ENCODE results near the gene GSK3B.

The GSK3B gene

GRCh38 chr3:120093911-120094775, at the start of gene GSK3B:
Gene GSK3B, minus strand, starts transcription at chr3:120094447. Its CDS starts 1,013 bp downstream, at chr3:120093434.
- no peaks in the 10 kb centered on the region for H3K9me3 ChIP-seq (ENCODE audit: control insufficient read depth in 2 of 2, low read length in 2 of 2)
- peak within 1 kb of the TSS; percentile 96 to 98 for H3K4me3 ChIP-seq (ENCODE audit: low read length in 2 of 2)
- H3K27ac ChIP-seq (ENCODE audit: low read depth in 2 of 2, low read length in 2 of 2), result peak within 1 kb of the TSS; percentile 100
- H3K4me1 ChIP-seq (ENCODE audit: control insufficient read depth in 2 of 2, insufficient read depth in 2 of 2, low read length in 2 of 2), result peaks cover 12 to 32% of the 10 kb centered on the region in 2 donors
- H3K9ac ChIP-seq (ENCODE audit: low read depth in 1 of 2, low read length in 2 of 2), result peak within 1 kb of the TSS; percentile 99 to 100
- no peaks in the 10 kb centered on the region for H3K36me3 ChIP-seq (ENCODE audit: control insufficient read depth in 2 of 2, insufficient read depth in 2 of 2, low read length in 2 of 2)
- H3K27me3 ChIP-seq (ENCODE audit: control insufficient read depth in 2 of 2, insufficient read depth in 2 of 2, low read length in 2 of 2), result no peaks in the 10 kb centered on the region

- H3K4me3 ChIP-seq (ENCODE audit: low read length in 2 of 2), result no peak overlapping the region
- H3K36me3 ChIP-seq (ENCODE audit: control insufficient read depth in 2 of 2, insufficient read depth in 2 of 2, low read length in 2 of 2), result no peaks in the 10 kb centered on the region
- peaks cover 6 to 11% of the 10 kb centered on the region in 2 donors for H3K4me1 ChIP-seq (ENCODE audit: control insufficient read depth in 2 of 2, insufficient read depth in 2 of 2, low read length in 2 of 2)
- H3K27ac ChIP-seq (ENCODE audit: low read depth in 2 of 2, low read length in 2 of 2), result no peak overlapping the region
- no peaks in the 10 kb centered on the region for H3K27me3 ChIP-seq (ENCODE audit: control insufficient read depth in 2 of 2, insufficient read depth in 2 of 2, low read length in 2 of 2)
- no peaks in the 10 kb centered on the region for H3K9me3 ChIP-seq (ENCODE audit: control insufficient read depth in 2 of 2, low read length in 2 of 2)
- H3K9ac ChIP-seq (ENCODE audit: low read depth in 1 of 2, low read length in 2 of 2), result no peak overlapping the region
These were observed 49.4 kb upstream of the GSK3B start for GRCh38 chr3:120143676-120144075.

DNA sequence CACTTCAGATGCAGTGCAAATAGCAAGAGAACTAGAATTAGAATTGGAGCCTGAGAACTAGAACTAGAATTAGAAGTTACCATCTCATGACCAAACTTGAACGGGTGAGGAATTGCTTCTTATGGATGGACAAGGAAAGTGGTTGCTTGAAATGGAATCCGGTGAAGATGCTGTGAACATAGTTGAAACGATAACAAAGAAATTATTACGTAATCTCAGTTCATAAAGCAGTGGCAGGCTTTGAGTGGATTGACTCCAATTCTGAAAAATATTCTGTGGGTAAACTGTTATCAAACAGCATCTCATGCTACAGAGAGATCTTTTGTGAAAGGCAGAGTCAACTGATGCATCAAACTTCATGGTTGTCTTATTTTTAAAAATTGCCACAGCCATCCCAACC, 48.0 kb upstream of the GSK3B start:
- Histone ChIP-seq H3K4me1 (ENCODE audit: control insufficient read depth in 2 of 2, insufficient read depth in 2 of 2, low read length in 2 of 2) (peaks cover 2 to 3% of the 10 kb centered on the region in 2 donors), H3K9me3 (ENCODE audit: control insufficient read depth in 2 of 2, low read length in 2 of 2) (no peaks in the 10 kb centered on the region), H3K4me3 (ENCODE audit: low read length in 2 of 2) (no peak overlapping the region), H3K27me3 (ENCODE audit: control insufficient read depth in 2 of 2, insufficient read depth in 2 of 2, low read length in 2 of 2) (no peaks in the 10 kb centered on the region), H3K9ac (ENCODE audit: low read depth in 1 of 2, low read length in 2 of 2) (no peak overlapping the region), H3K27ac (ENCODE audit: low read depth in 2 of 2, low read length in 2 of 2) (no peak overlapping the region), H3K36me3 (ENCODE audit: control insufficient read depth in 2 of 2, insufficient read depth in 2 of 2, low read length in 2 of 2) (no peaks in the 10 kb centered on the region)

DNA sequence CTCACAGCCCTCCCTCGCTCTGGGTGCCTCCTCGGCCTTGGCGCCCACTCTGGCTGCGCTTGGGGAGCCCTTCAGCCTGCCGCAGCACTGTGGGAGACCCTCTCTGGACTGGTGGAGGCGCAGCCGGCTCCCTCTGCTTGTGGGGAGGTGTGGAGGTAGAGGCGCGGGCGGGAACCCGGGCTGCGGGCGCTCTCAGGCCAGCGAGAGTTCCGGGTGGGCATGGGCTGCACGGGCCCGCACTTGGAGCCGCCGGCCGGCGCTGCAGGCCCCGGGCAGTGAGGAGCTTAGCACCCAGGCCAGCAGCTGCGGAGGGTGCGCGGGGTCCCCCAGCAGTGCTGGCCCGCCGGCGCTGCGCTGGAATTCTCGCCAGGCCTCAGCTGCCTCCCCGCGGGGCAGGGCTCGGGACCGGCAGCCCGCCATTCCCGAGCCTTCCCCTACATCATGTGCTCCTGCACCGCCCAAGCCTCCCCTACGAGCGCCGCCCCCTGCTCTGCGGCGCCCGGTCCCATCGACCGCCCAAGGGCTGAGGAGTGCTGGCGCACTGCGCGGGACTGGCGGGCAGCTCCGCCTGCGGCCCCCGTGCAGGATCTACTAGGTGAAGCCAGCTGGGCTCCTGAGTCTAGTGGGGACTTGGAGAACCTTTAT, 46.0 kb upstream of the GSK3B start:
- H3K36me3 ChIP-seq (ENCODE audit: control insufficient read depth in 2 of 2, insufficient read depth in 2 of 2, low read length in 2 of 2), result no peaks in the 10 kb centered on the region
- no peak overlapping the region for H3K4me3 ChIP-seq (ENCODE audit: low read length in 2 of 2)
- H3K9ac ChIP-seq (ENCODE audit: low read depth in 1 of 2, low read length in 2 of 2), result no peak overlapping the region
- H3K4me1 ChIP-seq (ENCODE audit: control insufficient read depth in 2 of 2, insufficient read depth in 2 of 2, low read length in 2 of 2), result no peaks in the 10 kb centered on the region
- no peaks in the 10 kb centered on the region for H3K9me3 ChIP-seq (ENCODE audit: control insufficient read depth in 2 of 2, low read length in 2 of 2)
- no peaks in the 10 kb centered on the region for H3K27me3 ChIP-seq (ENCODE audit: control insufficient read depth in 2 of 2, insufficient read depth in 2 of 2, low read length in 2 of 2)
- H3K27ac ChIP-seq (ENCODE audit: low read depth in 2 of 2, low read length in 2 of 2), result no peak overlapping the region

DNA sequence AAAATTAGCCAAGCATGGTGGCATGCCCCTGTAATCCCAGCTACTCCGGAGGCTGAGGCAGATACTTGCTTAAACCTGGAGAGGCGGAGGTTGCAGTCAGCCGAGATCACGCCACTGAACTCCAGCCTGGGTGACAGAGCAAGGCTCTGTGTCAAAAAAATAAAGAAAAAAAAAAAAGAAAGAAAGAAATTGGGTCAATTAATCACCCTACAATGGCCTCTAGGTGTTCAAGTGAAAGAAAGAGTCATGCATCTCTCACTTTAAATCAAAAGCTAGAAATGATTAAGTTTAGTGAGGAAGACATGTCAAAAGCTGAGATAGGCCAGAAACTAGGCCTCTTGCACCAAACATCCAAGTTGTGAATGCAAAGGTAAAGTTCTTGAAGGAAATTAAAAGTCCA, 44.9 kb upstream of the GSK3B start:
- no peaks in the 10 kb centered on the region for H3K4me1 ChIP-seq (ENCODE audit: control insufficient read depth in 2 of 2, insufficient read depth in 2 of 2, low read length in 2 of 2)
- H3K9ac ChIP-seq (ENCODE audit: low read depth in 1 of 2, low read length in 2 of 2), result no peak overlapping the region
- no peaks in the 10 kb centered on the region for H3K27me3 ChIP-seq (ENCODE audit: control insufficient read depth in 2 of 2, insufficient read depth in 2 of 2, low read length in 2 of 2)
- no peaks in the 10 kb centered on the region for H3K36me3 ChIP-seq (ENCODE audit: control insufficient read depth in 2 of 2, insufficient read depth in 2 of 2, low read length in 2 of 2)
- no peaks in the 10 kb centered on the region for H3K9me3 ChIP-seq (ENCODE audit: control insufficient read depth in 2 of 2, low read length in 2 of 2)
- H3K27ac ChIP-seq (ENCODE audit: low read depth in 2 of 2, low read length in 2 of 2), result no peak overlapping the region
- H3K4me3 ChIP-seq (ENCODE audit: low read length in 2 of 2), result no peak overlapping the region

DNA sequence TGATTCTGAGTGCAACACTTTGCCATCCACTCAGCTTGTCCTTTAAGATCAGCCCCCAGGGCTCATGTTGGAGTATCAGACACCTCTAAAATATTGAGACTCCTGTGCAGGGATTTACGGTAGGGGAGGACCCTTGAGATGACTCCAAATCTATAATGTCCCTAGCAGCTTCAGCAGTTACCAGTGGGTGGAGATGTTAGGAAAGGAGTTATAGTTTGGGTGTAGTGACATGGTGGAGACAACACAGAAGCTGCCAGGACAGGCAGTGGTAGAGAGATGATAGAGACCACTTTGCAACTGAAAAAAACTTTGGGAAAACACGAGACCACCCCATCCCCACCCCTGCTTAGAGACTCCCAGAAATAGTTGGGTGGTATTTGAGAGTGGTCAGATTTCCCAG, 43.3 kb upstream of the GSK3B start:
- Histone ChIP-seq H3K4me1 (ENCODE audit: control insufficient read depth in 2 of 2, insufficient read depth in 2 of 2, low read length in 2 of 2) (no peaks in the 10 kb centered on the region), H3K27me3 (ENCODE audit: control insufficient read depth in 2 of 2, insufficient read depth in 2 of 2, low read length in 2 of 2) (no peaks in the 10 kb centered on the region), H3K9me3 (ENCODE audit: control insufficient read depth in 2 of 2, low read length in 2 of 2) (no peaks in the 10 kb centered on the region), H3K27ac (ENCODE audit: low read depth in 2 of 2, low read length in 2 of 2) (no peak overlapping the region), H3K9ac (ENCODE audit: low read depth in 1 of 2, low read length in 2 of 2) (no peak overlapping the region), H3K36me3 (ENCODE audit: control insufficient read depth in 2 of 2, insufficient read depth in 2 of 2, low read length in 2 of 2) (no peaks in the 10 kb centered on the region), H3K4me3 (ENCODE audit: low read length in 2 of 2) (no peak overlapping the region)

DNA sequence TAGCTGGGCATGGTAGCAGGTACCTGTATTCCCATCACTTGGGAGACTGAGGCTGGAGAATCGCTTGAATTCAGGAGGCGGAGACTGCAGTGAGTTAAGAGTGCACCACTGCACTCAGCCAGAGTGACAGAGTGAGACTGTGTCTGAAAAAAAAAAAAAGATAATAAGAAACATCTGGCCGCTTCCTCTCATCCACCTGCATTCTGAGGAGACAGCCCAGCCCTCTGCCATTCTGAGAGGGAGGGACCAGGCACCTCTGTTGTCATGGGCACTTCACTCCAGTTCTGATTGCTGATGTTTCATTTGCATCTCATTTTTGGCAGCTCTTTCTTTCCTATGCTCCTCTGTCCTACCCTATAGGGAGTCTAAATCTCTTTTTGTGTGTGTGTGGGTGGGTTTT, 36.4 kb upstream of the GSK3B start:
- Histone ChIP-seq H3K27ac (ENCODE audit: low read depth in 2 of 2, low read length in 2 of 2) (no peak overlapping the region), H3K27me3 (ENCODE audit: control insufficient read depth in 2 of 2, insufficient read depth in 2 of 2, low read length in 2 of 2) (no peaks in the 10 kb centered on the region), H3K9me3 (ENCODE audit: control insufficient read depth in 2 of 2, low read length in 2 of 2) (no peaks in the 10 kb centered on the region), H3K4me3 (ENCODE audit: low read length in 2 of 2) (no peak overlapping the region), H3K36me3 (ENCODE audit: control insufficient read depth in 2 of 2, insufficient read depth in 2 of 2, low read length in 2 of 2) (no peaks in the 10 kb centered on the region), H3K9ac (ENCODE audit: low read depth in 1 of 2, low read length in 2 of 2) (no peak overlapping the region), H3K4me1 (ENCODE audit: control insufficient read depth in 2 of 2, insufficient read depth in 2 of 2, low read length in 2 of 2) (no peaks in the 10 kb centered on the region)

DNA sequence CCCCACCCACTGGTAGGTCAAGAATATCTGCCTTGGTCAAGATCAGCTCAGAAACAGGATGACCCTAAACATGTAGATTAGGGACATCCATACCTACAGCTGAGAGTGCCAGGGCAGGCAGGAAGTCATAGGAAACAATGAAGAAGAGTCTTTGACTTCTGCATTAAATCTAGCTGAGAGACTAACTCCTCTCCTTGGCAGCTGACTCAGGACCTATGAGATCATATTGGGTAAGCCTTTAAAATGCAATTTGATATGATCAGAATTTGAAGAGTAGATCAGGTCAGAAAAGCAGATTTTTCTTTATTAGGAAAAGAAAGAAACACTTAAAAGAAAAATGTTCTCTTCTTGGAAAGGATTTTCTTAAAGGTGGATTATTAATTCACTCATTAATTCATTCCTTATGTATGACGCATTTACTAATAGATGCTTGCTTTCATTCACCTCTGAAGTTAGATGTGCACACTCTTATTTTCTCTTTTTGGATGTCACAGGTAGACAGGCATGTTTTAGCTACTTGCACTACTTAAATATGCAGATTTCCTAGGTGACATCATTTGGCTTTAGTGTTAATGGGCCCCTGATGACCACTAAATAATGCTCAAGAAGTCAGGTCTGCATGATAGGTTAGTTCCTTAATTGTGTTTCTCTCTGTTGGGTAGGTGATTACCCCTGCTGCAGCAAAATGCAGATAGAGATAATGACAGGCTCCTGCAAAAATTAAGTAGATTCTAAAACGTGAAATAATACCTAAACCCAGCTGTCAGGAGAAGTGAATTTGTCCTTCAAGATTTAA, 35.7 kb upstream of the GSK3B start:
- no peaks in the 10 kb centered on the region for H3K36me3 ChIP-seq (ENCODE audit: control insufficient read depth in 2 of 2, insufficient read depth in 2 of 2, low read length in 2 of 2)
- no peaks in the 10 kb centered on the region for H3K9me3 ChIP-seq (ENCODE audit: control insufficient read depth in 2 of 2, low read length in 2 of 2)
- no peak overlapping the region for H3K9ac ChIP-seq (ENCODE audit: low read depth in 1 of 2, low read length in 2 of 2)
- H3K4me1 ChIP-seq (ENCODE audit: control insufficient read depth in 2 of 2, insufficient read depth in 2 of 2, low read length in 2 of 2), result no peaks in the 10 kb centered on the region
- H3K27me3 ChIP-seq (ENCODE audit: control insufficient read depth in 2 of 2, insufficient read depth in 2 of 2, low read length in 2 of 2), result no peaks in the 10 kb centered on the region
- no peak overlapping the region for H3K27ac ChIP-seq (ENCODE audit: low read depth in 2 of 2, low read length in 2 of 2)
- H3K4me3 ChIP-seq (ENCODE audit: low read length in 2 of 2), result no peak overlapping the region

DNA sequence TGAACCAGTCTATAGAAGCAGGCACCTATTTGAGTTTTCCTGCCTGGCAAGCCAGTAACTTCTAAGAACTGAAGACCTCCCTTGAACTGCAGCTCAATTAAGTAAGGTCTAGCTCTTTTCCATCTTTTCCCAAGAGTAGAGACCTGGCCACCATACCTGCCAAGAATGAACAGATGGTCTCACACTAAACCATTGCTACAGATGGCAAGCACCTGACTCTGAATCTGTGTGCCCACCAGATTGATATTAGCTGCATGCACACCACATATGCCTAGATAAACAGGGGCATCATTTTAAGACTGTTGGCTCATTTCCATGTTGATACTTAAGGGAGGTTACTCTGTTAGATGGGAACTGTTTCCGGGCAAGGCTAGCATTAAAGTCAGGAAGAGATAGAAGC, 34.8 kb upstream of the GSK3B start:
- H3K27ac ChIP-seq (ENCODE audit: low read depth in 2 of 2, low read length in 2 of 2), result no peak overlapping the region
- H3K36me3 ChIP-seq (ENCODE audit: control insufficient read depth in 2 of 2, insufficient read depth in 2 of 2, low read length in 2 of 2), result no peaks in the 10 kb centered on the region
- no peaks in the 10 kb centered on the region for H3K27me3 ChIP-seq (ENCODE audit: control insufficient read depth in 2 of 2, insufficient read depth in 2 of 2, low read length in 2 of 2)
- no peak overlapping the region for H3K9ac ChIP-seq (ENCODE audit: low read depth in 1 of 2, low read length in 2 of 2)
- no peaks in the 10 kb centered on the region for H3K4me1 ChIP-seq (ENCODE audit: control insufficient read depth in 2 of 2, insufficient read depth in 2 of 2, low read length in 2 of 2)
- H3K9me3 ChIP-seq (ENCODE audit: control insufficient read depth in 2 of 2, low read length in 2 of 2), result no peaks in the 10 kb centered on the region
- no peak overlapping the region for H3K4me3 ChIP-seq (ENCODE audit: low read length in 2 of 2)

- Histone ChIP-seq H3K27me3 (ENCODE audit: control insufficient read depth in 2 of 2, insufficient read depth in 2 of 2, low read length in 2 of 2) (no peaks in the 10 kb centered on the region), H3K9ac (ENCODE audit: low read depth in 1 of 2, low read length in 2 of 2) (no peak overlapping the region), H3K4me3 (ENCODE audit: low read length in 2 of 2) (no peak overlapping the region), H3K4me1 (ENCODE audit: control insufficient read depth in 2 of 2, insufficient read depth in 2 of 2, low read length in 2 of 2) (no peaks in the 10 kb centered on the region), H3K36me3 (ENCODE audit: control insufficient read depth in 2 of 2, insufficient read depth in 2 of 2, low read length in 2 of 2) (no peaks in the 10 kb centered on the region), H3K9me3 (ENCODE audit: control insufficient read depth in 2 of 2, low read length in 2 of 2) (no peaks in the 10 kb centered on the region), H3K27ac (ENCODE audit: low read depth in 2 of 2, low read length in 2 of 2) (no peak overlapping the region)
These were observed 31.7 kb upstream of the GSK3B start for GRCh38 chr3:120125992-120126391.

Measured in mucosa of rectum (tissue), 2 donors.